PC-3 (cell line): ENCODE results near the gene UBAP2L. TPM values are rescaled to one million over a fixed set of nuclear protein-coding genes. Genes with fewer than 3 reads are reported as not detected.
"Not testable (repeated sequence)": the region's sequence is repeated elsewhere in the genome, so short reads cannot be mapped to it uniquely, and the experiment has no call there.

ENCODE experiments used
- ATAC-seq: fragments of 200-7000 bp; cut with Tn5 transposase; 2 replicates; pipeline ENCODE4 v1.9.1; 2020; ENCODE audit warnings: mild to moderate bottlenecking, moderate library complexity
- BruUV-seq: library from RNA; stranded (reverse); fragments of 400-500 nt; replicated peaks from 2 replicates; lab custom pipeline; 2021; lab: Mats Ljungman, UMichigan
- CTCF ChIA-PET: fragments of 300-600 bp; sonication (Branson Sonifier 250); formaldehyde crosslinking; loops from one replicate; lab custom pipeline; 2022; ENCODE audit warnings: antibody characterized with exemption; lab: Charles Lee
- POLR2A ChIA-PET: fragments of 300-600 bp; sonication (Branson Sonifier 250); formaldehyde crosslinking; loops from one replicate; lab custom pipeline; 2022; ENCODE audit warnings: antibody characterized with exemption; ENCODE audit not compliant: unreplicated experiment; lab: Charles Lee
- DNase-seq: peaks from one replicate; pipeline ENCODE4 v3.0.0-alpha.2; 2015
- H2AFZ ChIP-seq: fragments of 300-600 bp; sonication (generic); 2 replicates; pipeline ENCODE4 v1.6.0; 2016; ENCODE audit warnings: antibody characterized with exemption, low read length
- H3F3A ChIP-seq: fragments of 300-600 bp; sonication (generic); one replicate; pipeline ENCODE4 v1.6.0; 2017; ENCODE audit warnings: antibody characterized with exemption, low read length, control low read depth, mild to moderate bottlenecking; ENCODE audit not compliant: unreplicated experiment
- H3K27ac ChIP-seq: fragments of 300-600 bp; sonication (generic); 2 replicates; pipeline ENCODE4 v1.5.1; 2016; ENCODE audit warnings: mild to moderate bottlenecking, low read length
- H3K27me3 ChIP-seq: fragments of 300-600 bp; sonication (generic); 2 replicates; pipeline ENCODE4 v1.6.1; 2016; ENCODE audit warnings: low read length, mixed read lengths
- H3K36me3 ChIP-seq: fragments of 300-600 bp; sonication (generic); 2 replicates; pipeline ENCODE4 v1.6.1; 2016; ENCODE audit warnings: low read depth, mixed run types, low read length, mixed read lengths
- H3K4me1 ChIP-seq: fragments of 300-600 bp; sonication (generic); 2 replicates; pipeline ENCODE4 v1.5.1; 2016; ENCODE audit warnings: low read length; ENCODE audit not compliant: insufficient read depth
- H3K4me2 ChIP-seq: fragments of 300-600 bp; sonication (generic); 2 replicates; pipeline ENCODE4 v1.6.0; 2016; ENCODE audit warnings: low read length
- H3K4me3 ChIP-seq: fragments of 300-600 bp; sonication (generic); 2 replicates; pipeline ENCODE4 v1.5.1; 2016; ENCODE audit warnings: mild to moderate bottlenecking, low read length, mixed read lengths
- H3K79me2 ChIP-seq: fragments of 300-600 bp; sonication (generic); 2 replicates; pipeline ENCODE4 v1.6.1; 2017; ENCODE audit warnings: low read length, mixed read lengths
- H3K9ac ChIP-seq: fragments of 300-600 bp; sonication (generic); 2 replicates; pipeline ENCODE4 v1.6.0; 2016; ENCODE audit warnings: mild to moderate bottlenecking, low read length
- H3K9me2 ChIP-seq: fragments of 300-600 bp; sonication (generic); replicated peaks from 2 replicates; pipeline ENCODE4 v1.6.1; 2016; ENCODE audit warnings: mixed run types, low read length, mixed read lengths
- H3K9me3 ChIP-seq: fragments of 300-600 bp; sonication (generic); 2 replicates; pipeline ENCODE4 v1.6.1; 2016; ENCODE audit warnings: low read length, mixed read lengths
- H4K20me1 ChIP-seq: fragments of 300-600 bp; sonication (generic); 2 replicates; pipeline ENCODE4 v1.6.1; 2016; ENCODE audit warnings: low read length, mixed read lengths
- CTCF ChIP-seq: fragments of 300-600 bp; sonication (generic); conservative IDR thresholded peaks from 2 replicates; pipeline ENCODE4 v1.5.1; 2017; ENCODE audit warnings: antibody characterized with exemption, low read depth, mild to moderate bottlenecking, low read length
- EZH2 ChIP-seq: fragments of 300-600 bp; sonication (generic); IDR thresholded peaks from one replicate; pipeline ENCODE4 v1.6.1; 2017; ENCODE audit warnings: antibody characterized with exemption, mild to moderate bottlenecking, low read length; ENCODE audit not compliant: unreplicated experiment
- EZH2phosphoT487 ChIP-seq: fragments of 300-600 bp; sonication (generic); IDR thresholded peaks from 2 replicates; pipeline ENCODE4 v1.6.1; 2018; ENCODE audit warnings: mild to moderate bottlenecking, antibody characterized with exemption, low read length, borderline replicate concordance
- intact Hi-C: fragments of 100-400 bp; cut with micrococcal nuclease; formaldehyde crosslinking; loops from 2 replicates; pipeline ENCODE4 v1.9.0; 2023
- total RNA-seq: library from RNA; depleted of rRNA; stranded (reverse); fragments of >200 nt; gene quantifications from 2 replicates; pipeline ENCODE4 v1.2.3, GENCODE V29; 2014

UBAP2L gene
- total RNA-seq, 1 experiment from 2014 or later = 128 TPM

GRCh38 chr1:154304664-154305337, 84.0 kb downstream of the UBAP2L start:
- Histone ChIP-seq H3K9me2 (0 out of 2 replicates have a peak, but pooled peaks cover 3% of the 10 kb centered on the region), H3K4me1 (no peaks in the 10 kb centered on the region), H3K4me3 (no peak overlapping the region), H3K9ac (no peak overlapping the region), H3K4me2 (no peak overlapping the region), H3K27me3 (no peaks in the 10 kb centered on the region), H3K9me3 (no peaks in the 10 kb centered on the region), H3K36me3 (no peaks in the 10 kb centered on the region), H3K79me2 (no peaks in the 10 kb centered on the region), H3K27ac (no peak overlapping the region), H4K20me1 (no peaks in the 10 kb centered on the region), H2AFZ (no peak overlapping the region), H3F3A (no peaks in the 10 kb centered on the region)
- ChIA-PET CTCF (no interaction called here), POLR2A (no interaction called here)
- ATAC-seq (no peak), DNase-seq (peak; percentile 38)
- TF ChIP-seq EZH2phosphoT487 (no peak), CTCF (no peak), EZH2 (no peak)
- BruUV-seq = no TSS peak
- intact Hi-C loops = no loop called here

DNA sequence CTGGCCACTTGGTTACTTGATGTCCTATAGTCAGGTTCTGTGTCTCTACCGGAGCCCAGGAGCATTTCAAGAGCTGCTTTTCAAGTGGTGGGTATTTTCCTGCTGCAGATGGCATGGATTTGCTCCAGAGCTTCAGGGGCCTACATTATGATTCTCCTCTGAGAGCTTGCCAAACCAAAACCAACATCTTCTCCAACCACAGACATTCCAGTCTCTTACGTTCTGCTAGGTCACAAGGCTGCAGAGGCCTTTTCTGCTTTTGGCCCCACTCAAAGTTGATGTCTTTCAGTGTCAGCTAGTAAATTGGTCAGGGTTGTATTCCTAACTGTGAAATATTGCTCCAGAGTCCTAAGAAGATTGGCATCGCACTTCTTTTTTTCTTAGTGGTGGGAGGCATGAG, 85.4 kb downstream of the UBAP2L start:
- H3F3A ChIP-seq = no peaks in the 10 kb centered on the region
- H3K27me3 ChIP-seq = no peaks in the 10 kb centered on the region
- ChIA-PET POLR2A (no interaction called here), CTCF (no interaction called here)
- H3K9ac ChIP-seq = no peak overlapping the region
- H3K36me3 ChIP-seq = no peaks in the 10 kb centered on the region
- no peak overlapping the region for H2AFZ ChIP-seq
- H3K4me2 ChIP-seq = no peak overlapping the region
- 0 out of 2 replicates have a peak, but pooled peaks cover 3% of the 10 kb centered on the region for H3K9me2 ChIP-seq
- DNase-seq (no peak), ATAC-seq (no peak)
- H3K9me3 ChIP-seq = no peaks in the 10 kb centered on the region
- no TSS peak for BruUV-seq
- H3K79me2 ChIP-seq = no peaks in the 10 kb centered on the region
- H3K4me1 ChIP-seq = no peaks in the 10 kb centered on the region
- no peak overlapping the region for H3K4me3 ChIP-seq
- no peaks in the 10 kb centered on the region for H4K20me1 ChIP-seq
- TF ChIP-seq EZH2 (no peak), EZH2phosphoT487 (no peak), CTCF (no peak)
- intact Hi-C loops = no loop called here
- no peak overlapping the region for H3K27ac ChIP-seq

GRCh38 chr1:154307670-154308270, 87.0 kb downstream of the UBAP2L start:
- H3K27ac ChIP-seq, H3K4me3 ChIP-seq, H3K4me2 ChIP-seq, H3K79me2 ChIP-seq, H3K9me3 ChIP-seq, H3K9me2 ChIP-seq, DNase-seq, H3K9ac ChIP-seq, ATAC-seq, H3K4me1 ChIP-seq, H4K20me1 ChIP-seq, CTCF ChIA-PET, H3F3A ChIP-seq, BruUV-seq, H3K27me3 ChIP-seq, H3K36me3 ChIP-seq, POLR2A ChIA-PET, H2AFZ ChIP-seq, intact Hi-C loops: not testable (repeated sequence)

- H3K4me2 ChIP-seq, CTCF ChIA-PET, H3K27ac ChIP-seq, H3K4me1 ChIP-seq, POLR2A ChIA-PET, H3K9ac ChIP-seq, H3F3A ChIP-seq, H3K9me3 ChIP-seq, BruUV-seq, H2AFZ ChIP-seq, H3K4me3 ChIP-seq, intact Hi-C loops, H3K79me2 ChIP-seq, ATAC-seq, H4K20me1 ChIP-seq, DNase-seq, H3K27me3 ChIP-seq, H3K36me3 ChIP-seq, H3K9me2 ChIP-seq: not testable (repeated sequence)
These were observed 88.4 kb downstream of the UBAP2L start for GRCh38 chr1:154309136-154309535.
